GM21528 (cell line): Measurements from ENCODE around the gene PXMP2.
"Not testable (repeated sequence)": the region's sequence is repeated elsewhere in the genome, so short reads cannot be mapped to it uniquely, and the experiment has no call there.

Experiments used
- ATAC-seq: cut with Tn5 transposase; IDR thresholded peaks from one replicate; pipeline ENCODE4 v1.9.1; 2021; ENCODE audit warnings: mild to moderate bottlenecking, moderate library complexity; ENCODE audit not compliant: unreplicated experiment, low FRiP score

The PXMP2 gene

DNA sequence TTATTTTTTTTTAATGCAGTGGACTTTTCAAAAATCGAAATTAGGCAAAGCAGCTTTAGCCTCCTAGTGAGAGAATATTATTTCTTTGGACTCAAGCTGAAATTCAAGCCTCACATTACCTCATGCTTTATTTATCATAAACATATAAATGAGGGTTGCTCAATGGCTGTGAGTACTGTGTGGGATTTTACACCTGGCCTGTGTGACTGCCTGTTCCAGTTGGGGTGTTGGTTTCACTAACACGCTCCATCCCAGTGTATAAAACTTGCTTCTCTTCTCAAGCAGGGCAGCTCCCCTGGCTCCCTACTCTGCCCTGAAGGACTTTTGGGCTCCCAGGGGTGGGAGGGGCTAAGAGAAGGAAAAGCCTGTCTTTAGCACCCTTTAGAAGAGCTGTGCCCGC, 59.2 kb downstream of the PXMP2 start:
- no peak for ATAC-seq

DNA sequence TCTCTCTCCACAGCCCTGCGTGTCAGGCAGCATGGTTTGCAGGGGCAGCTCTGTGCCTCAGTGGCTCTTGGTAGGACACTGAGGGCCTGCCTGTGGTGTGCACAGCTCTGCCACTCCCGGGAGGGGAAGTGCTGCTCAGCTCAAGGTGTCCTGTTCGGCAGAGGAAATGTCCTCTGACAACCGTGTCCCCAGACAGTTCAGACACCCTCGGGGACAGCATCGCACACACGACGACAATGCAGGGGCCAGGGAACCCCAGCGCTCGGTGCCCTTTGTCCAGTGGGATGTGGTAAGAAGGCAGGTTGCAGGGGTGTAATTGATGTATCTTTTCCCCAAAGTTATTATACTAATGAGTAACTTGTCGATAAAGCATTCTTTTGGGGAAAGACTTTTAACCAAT, 60.0 kb downstream of the PXMP2 start:
- no peak for ATAC-seq

DNA sequence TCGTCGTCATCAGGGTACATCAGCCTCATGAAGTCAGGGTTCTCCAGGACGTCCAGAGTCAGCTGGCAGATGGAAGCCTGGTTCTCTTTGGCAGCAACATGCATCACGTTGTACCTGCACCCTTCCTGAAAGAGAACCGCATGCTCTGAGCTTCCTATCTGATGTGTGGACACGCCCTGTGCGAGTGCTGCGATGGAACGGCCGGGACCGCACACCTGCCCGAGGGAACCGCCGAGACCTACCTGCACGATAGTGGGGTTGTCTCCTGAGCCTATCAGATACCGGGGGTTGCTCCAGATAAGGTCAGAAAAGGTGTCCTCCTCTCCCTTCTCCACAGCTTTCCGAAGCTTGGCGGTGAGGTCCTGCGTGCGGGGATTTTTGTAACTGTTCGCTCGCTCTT, 60.5 kb downstream of the PXMP2 start:
- no peak for ATAC-seq

DNA sequence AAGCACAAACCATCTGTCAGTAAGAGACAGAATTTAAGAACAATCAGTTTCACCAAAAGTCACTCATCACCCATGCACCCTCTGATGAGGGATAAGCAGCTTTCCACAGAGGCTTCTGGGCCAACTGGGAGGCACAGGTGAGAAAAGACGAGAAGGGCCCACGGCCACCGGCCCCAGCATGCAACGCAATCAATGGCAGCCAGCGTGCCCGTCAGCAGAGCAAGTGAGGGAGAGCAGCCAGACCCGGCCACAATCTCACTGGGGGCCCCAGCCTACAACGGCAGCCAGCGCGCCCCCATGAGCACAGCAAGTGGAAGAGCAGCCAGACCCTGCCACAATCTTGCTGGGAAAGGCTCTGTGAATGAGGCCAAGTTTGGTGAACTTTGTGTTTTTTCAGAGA, 60.9 kb downstream of the PXMP2 start:
- ATAC-seq: no peak

DNA sequence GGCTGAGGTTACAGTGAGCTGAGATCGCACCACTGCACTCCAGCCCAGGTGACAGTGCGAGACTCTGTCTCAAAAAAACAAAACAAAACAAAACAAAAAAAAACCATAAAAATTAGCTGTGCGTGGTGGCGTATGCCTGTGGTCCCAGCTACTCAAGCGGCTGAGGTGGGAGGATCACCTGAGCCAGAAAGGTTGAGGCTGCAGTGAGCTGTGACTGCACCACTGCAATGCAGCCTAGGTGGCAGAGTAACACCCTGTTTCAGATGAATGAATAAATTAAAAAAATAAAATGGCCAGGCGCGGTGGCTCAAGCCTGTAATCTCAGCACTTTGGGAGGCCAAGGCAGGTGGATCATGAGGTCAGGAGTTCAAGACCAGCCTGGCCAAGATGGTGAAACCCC, 66.3 kb downstream of the PXMP2 start:
- not testable (repeated sequence) for ATAC-seq

DNA sequence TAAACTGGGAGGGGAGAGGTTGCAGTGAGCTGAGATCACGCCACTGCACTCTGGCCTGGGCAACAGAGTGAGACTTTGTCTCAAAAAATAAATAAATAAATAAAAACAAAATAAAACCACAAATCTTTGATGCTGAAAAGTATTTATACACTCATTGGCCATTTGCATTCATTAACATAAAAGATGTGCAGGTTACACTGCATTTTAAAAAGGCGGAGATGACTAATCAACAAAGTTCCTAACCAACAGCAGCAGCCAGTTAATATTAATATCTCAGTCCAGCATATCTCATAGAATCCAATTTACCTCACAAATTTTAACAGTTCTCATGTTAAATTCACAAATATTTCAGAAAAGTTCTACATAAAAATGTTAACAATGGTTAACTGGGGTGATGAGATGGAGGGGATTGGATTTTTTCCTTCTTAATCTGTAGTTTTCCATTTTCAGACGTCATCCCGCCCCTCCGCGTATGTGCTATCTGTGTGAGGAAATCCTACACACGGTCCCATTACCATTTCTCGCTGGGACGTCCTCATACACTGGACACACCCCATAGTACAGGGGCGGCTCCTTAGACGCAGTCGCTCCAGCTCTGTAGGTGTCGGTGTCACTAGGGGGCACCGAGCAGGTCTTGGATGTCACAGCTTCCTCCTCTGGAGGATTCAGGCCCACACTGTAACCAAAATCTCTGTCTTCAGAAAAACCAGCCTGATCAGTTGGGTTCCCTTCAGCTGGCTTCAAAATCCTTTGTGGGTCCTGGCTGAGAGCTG, 67.0 kb downstream of the PXMP2 start:
- ATAC-seq: no peak
